ENCODE measurements around the gene PHF21B. TPM values are rescaled to one million over a fixed set of nuclear protein-coding genes. Genes with fewer than 3 reads are reported as not detected.

Gene PHF21B
- total RNA-seq, 1 donor from 2014 or later = 6.7 TPM

GRCh38 chr22:44982445-44982844 is 27.4 kb downstream of the PHF21B start:
- Histone ChIP-seq H2AFZ (replicated peaks) (no peak overlapping the region), H3K79me2 (ENCODE audit: low read depth) (peaks cover 78% of the 10 kb centered on the region), H4K20me1 (ENCODE audit: low read depth) (peaks cover 86% of the 10 kb centered on the region), H3K9me3 (ENCODE audit: low read depth) (no peaks in the 10 kb centered on the region), H3K4me2 (no peak overlapping the region), H3K9ac (no peak overlapping the region), H3F3A (ENCODE audit: low read depth) (peaks cover 6% of the 10 kb centered on the region), H3K4me1 (no peaks in the 10 kb centered on the region), H3K27ac (no peak overlapping the region), H3K4me3 (no peak overlapping the region), H3K36me3 (no peaks in the 10 kb centered on the region), H3K27me3 (no peaks in the 10 kb centered on the region)
- TF ChIP-seq EZH2 (IDR thresholded peaks at IDR 0.05) = no peak
- TF ChIP-seq EZH2phosphoT487 (IDR thresholded peaks at IDR 0.05) = no peak
- no peak for TF ChIP-seq CTCF (IDR thresholded peaks at IDR 0.05)
- DNase-seq (ENCODE audit: low spot score) = no peak
- Mint-ChIP-seq H3K9me3 (no peaks in the 10 kb centered on the region), H3K27ac (no peak overlapping the region), H3K27me3 (ENCODE audit: insufficient read depth, low read depth) (peaks cover 2% of the 10 kb centered on the region), H3K36me3 (peaks cover 11% of the 10 kb centered on the region), H3K4me3 (no peak overlapping the region), H3K4me1 (peaks cover 20% of the 10 kb centered on the region)

- peaks cover 92% of the 10 kb centered on the region for H4K20me1 ChIP-seq (ENCODE audit: low read depth)
- H3K4me2 ChIP-seq = no peak overlapping the region
- no peaks in the 10 kb centered on the region for H3K4me1 ChIP-seq
- Mint-ChIP-seq H3K27me3 (ENCODE audit: insufficient read depth, low read depth) (peaks cover 2% of the 10 kb centered on the region), H3K27ac (no peak overlapping the region), H3K36me3 (peaks cover 11% of the 10 kb centered on the region), H3K4me3 (no peak overlapping the region), H3K9me3 (no peaks in the 10 kb centered on the region), H3K4me1 (peaks cover 20% of the 10 kb centered on the region)
- no peaks in the 10 kb centered on the region for H3K9me3 ChIP-seq (ENCODE audit: low read depth)
- H3K36me3 ChIP-seq = no peaks in the 10 kb centered on the region
- no peak overlapping the region for H2AFZ ChIP-seq (replicated peaks)
- no peak overlapping the region for H3K4me3 ChIP-seq
- DNase-seq (ENCODE audit: low spot score) = no peak
- H3K27ac ChIP-seq = no peak overlapping the region
- H3F3A ChIP-seq (ENCODE audit: low read depth) = peaks cover 6% of the 10 kb centered on the region
- no peaks in the 10 kb centered on the region for H3K27me3 ChIP-seq
- no peak overlapping the region for H3K9ac ChIP-seq
- peaks cover 72% of the 10 kb centered on the region for H3K79me2 ChIP-seq (ENCODE audit: low read depth)
- TF ChIP-seq CTCF (IDR thresholded peaks at IDR 0.05) (no peak), EZH2 (IDR thresholded peaks at IDR 0.05) (no peak), EZH2phosphoT487 (IDR thresholded peaks at IDR 0.05) (no peak)
Measured at GRCh38 chr22:44981857-44982256, 27.9 kb downstream of the PHF21B start.

DNA sequence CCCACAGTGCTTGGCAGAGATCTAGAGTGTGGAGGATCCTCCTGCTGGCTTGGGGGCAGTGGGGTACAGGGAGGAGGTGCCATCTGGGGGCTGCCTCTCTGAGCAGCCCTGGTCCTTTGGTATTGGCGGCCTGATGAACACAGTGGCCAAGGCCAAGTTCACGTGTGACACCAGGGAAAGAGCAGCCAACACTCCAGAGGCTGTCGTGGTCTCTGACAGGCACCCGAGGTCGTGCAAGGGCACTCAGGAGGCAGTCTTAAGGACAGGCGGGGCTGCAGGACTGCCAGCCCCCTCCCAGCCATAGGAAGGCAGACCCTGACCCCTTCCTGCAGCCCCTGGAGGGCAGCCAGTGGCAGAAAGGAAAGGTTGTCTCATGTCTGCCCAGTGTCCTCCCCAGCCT is 30.7 kb downstream of the PHF21B start:
- Histone ChIP-seq H3K4me3 (no peak overlapping the region), H3K4me1 (no peaks in the 10 kb centered on the region), H3K36me3 (no peaks in the 10 kb centered on the region), H3K4me2 (no peak overlapping the region), H3K9me3 (ENCODE audit: low read depth) (no peaks in the 10 kb centered on the region), H3K79me2 (ENCODE audit: low read depth) (peaks cover 68% of the 10 kb centered on the region), H3K27ac (no peak overlapping the region), H3F3A (ENCODE audit: low read depth) (peaks cover 13% of the 10 kb centered on the region), H3K9ac (no peak overlapping the region), H4K20me1 (ENCODE audit: low read depth) (peaks cover 100% of the 10 kb centered on the region), H2AFZ (replicated peaks) (no peak overlapping the region), H3K27me3 (no peaks in the 10 kb centered on the region)
- DNase-seq (ENCODE audit: low spot score) = no peak
- no peak overlapping the region for H3K27ac Mint-ChIP-seq
- no peak overlapping the region for H3K4me3 Mint-ChIP-seq
- no peaks in the 10 kb centered on the region for H3K9me3 Mint-ChIP-seq
- TF ChIP-seq EZH2phosphoT487 (IDR thresholded peaks at IDR 0.05) (no peak), CTCF (IDR thresholded peaks at IDR 0.05) (no peak), EZH2 (IDR thresholded peaks at IDR 0.05) (no peak)
- peaks cover 24% of the 10 kb centered on the region for H3K4me1 Mint-ChIP-seq
- H3K36me3 Mint-ChIP-seq = peaks cover 5% of the 10 kb centered on the region
- H3K27me3 Mint-ChIP-seq (ENCODE audit: insufficient read depth, low read depth) = peaks cover under 1% of the 10 kb centered on the region

All from neural progenitor cell (in vitro differentiated cells).